ENCODE measurements around the gene UBE2S. TPM values are rescaled to one million over a fixed set of nuclear protein-coding genes. Genes with fewer than 3 reads are reported as not detected.
"Not testable (repeated sequence)": the region's sequence is repeated elsewhere in the genome, so short reads cannot be mapped to it uniquely, and the experiment has no call there.

UBE2S gene
- total RNA-seq, 1 donor from 2014 or later = 69.9 TPM

DNA sequence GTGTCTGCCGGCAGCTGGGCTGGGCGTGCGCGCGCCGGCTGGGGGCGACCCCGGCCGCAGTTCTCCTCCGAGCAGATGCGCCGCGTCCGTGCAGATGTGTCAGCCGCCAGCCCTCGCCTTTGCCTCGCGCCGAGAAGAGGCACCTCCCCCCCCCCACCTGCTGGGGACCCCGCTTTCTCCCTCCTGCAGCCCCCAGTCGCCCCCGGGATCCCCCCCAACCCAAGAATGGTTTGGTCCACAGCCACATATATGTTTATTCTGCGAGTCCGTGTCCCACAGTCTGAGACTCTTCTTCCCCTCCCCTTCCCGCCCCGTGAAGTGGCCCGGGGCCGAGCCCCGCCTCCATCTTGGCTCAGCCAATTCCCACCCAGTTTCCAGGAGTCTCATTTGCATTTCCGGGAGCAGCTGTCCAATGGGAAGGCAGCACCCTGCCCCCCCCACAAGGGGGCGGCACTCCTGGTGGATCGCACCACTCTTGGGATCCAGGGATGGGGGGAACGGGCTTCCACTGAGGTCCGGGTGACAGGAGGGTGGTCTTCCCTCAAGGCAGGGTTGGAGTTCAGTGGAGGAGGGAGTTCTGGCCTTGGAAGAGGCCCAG is 45.3 kb upstream of the UBE2S start:
- Mint-ChIP-seq H3K4me1 (ENCODE audit: low read depth) (peaks cover 8% of the 10 kb centered on the region), H3K36me3 (ENCODE audit: insufficient read depth) (peaks cover 7% of the 10 kb centered on the region), H3K27ac (no peak overlapping the region), H3K4me3 (ENCODE audit: low read depth) (no peak overlapping the region), H3K9me3 (ENCODE audit: low read depth) (no peaks in the 10 kb centered on the region), H3K27me3 (peaks cover 27% of the 10 kb centered on the region)
- peak; percentile 45 for DNase-seq (ENCODE audit: low spot score, unreplicated experiment)
- TF ChIP-seq, protein P1, sequence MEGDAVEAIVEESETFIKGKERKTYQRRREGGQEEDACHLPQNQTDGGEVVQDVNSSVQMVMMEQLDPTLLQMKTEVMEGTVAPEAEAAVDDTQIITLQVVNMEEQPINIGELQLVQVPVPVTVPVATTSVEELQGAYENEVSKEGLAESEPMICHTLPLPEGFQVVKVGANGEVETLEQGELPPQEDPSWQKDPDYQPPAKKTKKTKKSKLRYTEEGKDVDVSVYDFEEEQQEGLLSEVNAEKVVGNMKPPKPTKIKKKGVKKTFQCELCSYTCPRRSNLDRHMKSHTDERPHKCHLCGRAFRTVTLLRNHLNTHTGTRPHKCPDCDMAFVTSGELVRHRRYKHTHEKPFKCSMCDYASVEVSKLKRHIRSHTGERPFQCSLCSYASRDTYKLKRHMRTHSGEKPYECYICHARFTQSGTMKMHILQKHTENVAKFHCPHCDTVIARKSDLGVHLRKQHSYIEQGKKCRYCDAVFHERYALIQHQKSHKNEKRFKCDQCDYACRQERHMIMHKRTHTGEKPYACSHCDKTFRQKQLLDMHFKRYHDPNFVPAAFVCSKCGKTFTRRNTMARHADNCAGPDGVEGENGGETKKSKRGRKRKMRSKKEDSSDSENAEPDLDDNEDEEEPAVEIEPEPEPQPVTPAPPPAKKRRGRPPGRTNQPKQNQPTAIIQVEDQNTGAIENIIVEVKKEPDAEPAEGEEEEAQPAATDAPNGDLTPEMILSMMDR (IDR thresholded peaks at IDR 0.05; ENCODE audit: unreplicated experiment) = peak; percentile 7

DNA sequence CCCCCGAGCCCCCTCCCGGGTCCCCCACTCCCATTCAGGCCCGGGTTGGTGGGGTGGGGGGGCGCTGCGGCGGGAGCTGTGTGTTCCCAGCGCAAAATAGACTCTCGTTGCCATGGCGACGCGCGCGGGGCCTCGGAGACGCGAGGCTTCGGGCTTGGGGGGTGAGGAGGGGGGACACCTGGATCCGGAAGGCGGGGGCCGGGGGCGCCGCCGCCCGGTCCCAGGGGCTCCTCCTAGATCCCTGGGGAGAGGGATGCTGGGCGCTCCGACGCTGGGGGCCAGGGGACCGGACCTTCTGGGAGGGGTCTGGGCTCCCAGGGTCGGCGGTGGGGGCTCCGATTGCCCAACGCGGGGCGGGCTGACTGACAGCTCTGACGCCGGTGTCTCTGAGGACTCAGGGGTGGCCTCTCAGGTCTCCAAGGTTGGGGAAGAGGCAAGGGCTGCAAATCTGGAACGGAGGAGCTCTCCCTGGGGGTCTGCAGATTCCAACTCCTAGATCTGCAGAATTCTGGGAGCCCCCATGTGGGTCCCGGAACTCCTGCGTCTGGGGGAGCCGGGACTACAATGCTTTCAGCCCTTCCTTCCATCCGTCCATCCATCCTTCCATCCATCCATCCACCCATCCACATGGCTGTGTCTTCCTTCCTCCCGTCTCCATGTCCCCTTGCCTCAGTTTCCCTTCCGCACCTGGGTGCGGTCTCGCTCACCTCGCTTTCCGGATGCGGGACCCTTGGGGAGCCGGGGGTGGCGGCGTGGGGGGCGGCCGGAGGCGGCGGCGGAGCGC is 44.6 kb upstream of the UBE2S start:
- H3K4me3 Mint-ChIP-seq (ENCODE audit: low read depth) = no peak overlapping the region
- H3K27me3 Mint-ChIP-seq = peaks cover 27% of the 10 kb centered on the region
- TF ChIP-seq, protein P1 (IDR thresholded peaks at IDR 0.05; ENCODE audit: unreplicated experiment) = no peak
- H3K4me1 Mint-ChIP-seq (ENCODE audit: low read depth) = peaks cover 8% of the 10 kb centered on the region
- H3K36me3 Mint-ChIP-seq (ENCODE audit: insufficient read depth) = peaks cover 7% of the 10 kb centered on the region
- no peaks in the 10 kb centered on the region for H3K9me3 Mint-ChIP-seq (ENCODE audit: low read depth)
- no peak for DNase-seq (ENCODE audit: low spot score, unreplicated experiment)
- no peak overlapping the region for H3K27ac Mint-ChIP-seq

DNA sequence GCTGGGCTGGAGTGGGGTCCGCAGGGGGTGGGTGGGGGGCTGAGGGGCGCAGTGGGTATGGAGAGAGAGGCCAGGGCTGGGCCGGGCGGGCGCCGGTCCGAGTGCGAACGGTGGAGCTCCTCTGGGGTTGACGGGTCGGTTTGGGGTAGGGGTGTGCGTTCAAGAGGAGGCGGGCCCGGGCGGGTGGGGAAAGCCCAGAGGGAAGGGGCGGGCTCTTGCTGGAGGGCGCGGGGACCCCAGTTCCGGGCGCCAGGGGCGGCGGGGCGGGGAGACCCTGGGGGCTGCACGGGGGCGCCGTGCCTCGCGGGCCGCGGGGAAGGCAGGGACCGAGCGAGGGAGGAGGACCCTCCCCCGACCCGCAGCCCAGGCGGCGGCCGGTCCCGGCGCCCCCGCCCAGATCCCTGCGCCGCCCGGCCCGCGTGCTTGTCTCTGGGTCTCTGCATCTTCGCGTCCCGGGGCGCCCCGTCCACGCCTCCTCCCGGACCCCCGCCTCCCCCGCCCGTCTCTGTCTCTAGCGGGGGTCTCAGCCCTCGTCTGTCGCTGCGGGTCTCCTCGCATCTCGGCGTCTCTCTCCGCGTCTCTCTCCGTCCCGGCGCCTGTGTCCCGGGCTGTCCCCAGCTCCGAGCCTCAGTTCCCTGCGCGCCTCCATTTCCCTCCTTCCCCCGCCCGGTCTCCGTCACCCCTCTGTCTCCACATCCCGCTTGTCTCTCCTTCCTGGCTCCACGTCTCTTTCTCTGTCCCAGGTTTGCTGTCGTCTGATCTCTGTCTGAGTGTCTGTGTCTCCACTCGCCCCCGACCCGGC is 43.8 kb upstream of the UBE2S start:
- TF ChIP-seq, protein P1 (IDR thresholded peaks at IDR 0.05; ENCODE audit: unreplicated experiment) = no peak
- Mint-ChIP-seq H3K4me3 (ENCODE audit: low read depth) (peak overlapping the region; percentile 41), H3K9me3 (ENCODE audit: low read depth) (no peaks in the 10 kb centered on the region), H3K27ac (no peak overlapping the region), H3K4me1 (ENCODE audit: low read depth) (peaks cover 8% of the 10 kb centered on the region), H3K27me3 (peaks cover 28% of the 10 kb centered on the region), H3K36me3 (ENCODE audit: insufficient read depth) (peaks cover 7% of the 10 kb centered on the region)
- DNase-seq (ENCODE audit: low spot score, unreplicated experiment) = no peak

DNA sequence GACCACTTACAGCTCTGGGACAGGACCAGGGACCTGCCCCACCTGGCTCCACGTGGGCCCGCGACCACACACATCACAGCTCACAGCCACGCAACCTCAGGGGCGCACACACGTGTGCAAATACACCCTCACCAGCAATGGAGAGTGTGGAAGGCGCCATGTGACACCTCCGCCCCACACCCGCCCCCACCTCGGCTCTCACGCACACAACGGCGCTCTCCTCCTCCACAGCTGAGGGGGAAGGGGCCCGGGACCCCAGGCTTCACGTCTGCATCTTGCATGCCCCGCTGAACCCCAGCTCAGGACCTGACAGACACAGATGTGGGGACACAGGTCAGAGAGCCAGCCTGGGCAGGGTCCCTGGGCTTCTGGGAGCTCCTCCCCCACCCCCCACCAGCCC is 41.9 kb upstream of the UBE2S start:
- TF ChIP-seq, protein P1 (IDR thresholded peaks at IDR 0.05; ENCODE audit: unreplicated experiment) = no peak
- Mint-ChIP-seq H3K9me3 (ENCODE audit: low read depth) (no peaks in the 10 kb centered on the region), H3K4me1 (ENCODE audit: low read depth) (peaks cover 8% of the 10 kb centered on the region), H3K27ac (no peak overlapping the region), H3K4me3 (ENCODE audit: low read depth) (no peak overlapping the region), H3K27me3 (peaks cover 47% of the 10 kb centered on the region), H3K36me3 (ENCODE audit: insufficient read depth) (peaks cover 4% of the 10 kb centered on the region)
- no peak for DNase-seq (ENCODE audit: low spot score, unreplicated experiment)

DNA sequence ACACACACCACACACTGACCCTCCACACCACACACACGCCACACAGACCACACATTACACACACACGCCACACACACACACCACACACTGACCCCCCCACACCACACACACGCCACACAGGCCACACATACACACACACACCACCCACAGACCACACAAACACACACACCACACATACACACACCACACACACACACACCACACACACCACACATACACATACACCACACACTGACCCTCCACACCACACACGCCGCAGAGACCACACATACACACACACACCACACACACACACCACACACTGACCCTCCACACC is 40.5 kb upstream of the UBE2S start:
- not testable (repeated sequence) for H3K9me3 Mint-ChIP-seq (ENCODE audit: low read depth); H3K4me1 Mint-ChIP-seq (ENCODE audit: low read depth); H3K4me3 Mint-ChIP-seq (ENCODE audit: low read depth)

More for the DNA sequence above, 40.5 kb upstream of the UBE2S start:
- H3K27me3 Mint-ChIP-seq = peaks cover 49% of the 10 kb centered on the region
- H3K36me3 Mint-ChIP-seq (ENCODE audit: insufficient read depth); DNase-seq (ENCODE audit: low spot score, unreplicated experiment); H3K27ac Mint-ChIP-seq: not testable (repeated sequence)

Measured in progenitor cell of endocrine pancreas (in vitro differentiated cells).